T-helper 1 cell (primary cell): ENCODE data around the gene CAT.
A peak's percentile ranks its signal among the peaks of the same experiment; 100 is the strongest.

Experiments
- DNase-seq, 5 donors: peaks; one replicate each; pipeline ENCODE4 v3.0.0-alpha.2; 2012 to 2020

Gene CAT

GRCh38 chr11:34461215-34461614 is 22.5 kb downstream of the CAT start:
- DNase-seq, result no peak

- no peak for DNase-seq
These were observed 25.9 kb downstream of the CAT start for GRCh38 chr11:34464591-34465051.

GRCh38 chr11:34466802-34467488 is 28.2 kb downstream of the CAT start:
- no peak for DNase-seq

GRCh38 chr11:34468209-34468841 is 29.6 kb downstream of the CAT start:
- peak in 2 of 5 donors; percentile 13 to 38 for DNase-seq

GRCh38 chr11:34473603-34474169 is 35.0 kb downstream of the CAT start:
- DNase-seq, result no peak

GRCh38 chr11:34475656-34476055 is 36.9 kb downstream of the CAT start:
- no peak for DNase-seq

GRCh38 chr11:34476849-34477248 is 38.1 kb downstream of the CAT start:
- DNase-seq, result no peak

GRCh38 chr11:34478845-34479663 is 40.3 kb downstream of the CAT start:
- no peak for DNase-seq

GRCh38 chr11:34480314-34480713 is 41.6 kb downstream of the CAT start:
- DNase-seq, result no peak

- DNase-seq, result no peak
These were observed 42.6 kb downstream of the CAT start for GRCh38 chr11:34481307-34481706.

GRCh38 chr11:34483106-34483874 is 44.6 kb downstream of the CAT start:
- no peak for DNase-seq

- no peak for DNase-seq
These were observed 48.7 kb downstream of the CAT start for GRCh38 chr11:34487430-34487829.

GRCh38 chr11:34488855-34489557 is 50.3 kb downstream of the CAT start:
- no peak for DNase-seq

- DNase-seq, result no peak
These were observed 51.6 kb downstream of the CAT start for GRCh38 chr11:34490304-34490703.

- peak in 2 of 5 donors; percentile 23 to 27 for DNase-seq
These were observed 54.2 kb downstream of the CAT start for GRCh38 chr11:34492806-34493414.

GRCh38 chr11:34493468-34493867 is 54.7 kb downstream of the CAT start:
- DNase-seq, result no peak

GRCh38 chr11:34493926-34494595 is 55.3 kb downstream of the CAT start:
- DNase-seq, result no peak

GRCh38 chr11:34495239-34495723 is 56.5 kb downstream of the CAT start:
- DNase-seq, result no peak

GRCh38 chr11:34495724-34496377 is 57.1 kb downstream of the CAT start:
- no peak for DNase-seq
